GM06990 (cell line): ENCODE results near the gene HTR6.

Source experiments
- DNase-seq: peaks from one replicate; pipeline ENCODE4 v3.0.0-alpha.2; 2011; ENCODE audit not compliant: insufficient read length; ENCODE audit errors: extremely low read depth
- H3K27me3 ChIP-seq: replicated peaks from 2 replicates; pipeline ENCODE4 v1.6.0; 2011; ENCODE audit warnings: low read length; ENCODE audit not compliant: control insufficient read depth, insufficient read depth
- H3K36me3 ChIP-seq: 2 replicates; pipeline ENCODE4 v1.5.1; 2011; ENCODE audit warnings: low read length; ENCODE audit not compliant: control insufficient read depth, insufficient read depth
- H3K4me3 ChIP-seq: replicated peaks from 2 replicates; pipeline ENCODE4 v1.5.1; 2011; ENCODE audit warnings: low read depth, mild to moderate bottlenecking, control low read depth, low read length
- TF ChIP-seq, protein P1 (sequence below): IDR thresholded peaks from 2 replicates; pipeline ENCODE4 v1.5.1; 2011; ENCODE audit warnings: low read length, control low read depth, mild to moderate bottlenecking, inconsistent platforms; ENCODE audit not compliant: insufficient read depth, poor library complexity, severe bottlenecking

Gene HTR6

GRCh38 chr1:19672237-19672636, 7.6 kb downstream of the HTR6 start:
- Histone ChIP-seq H3K4me3 (no peak overlapping the region), H3K36me3 (no peaks in the 10 kb centered on the region), H3K27me3 (no peaks in the 10 kb centered on the region; the same call in none of the 2 replicates)
- no peak for DNase-seq
- TF ChIP-seq, protein P1, sequence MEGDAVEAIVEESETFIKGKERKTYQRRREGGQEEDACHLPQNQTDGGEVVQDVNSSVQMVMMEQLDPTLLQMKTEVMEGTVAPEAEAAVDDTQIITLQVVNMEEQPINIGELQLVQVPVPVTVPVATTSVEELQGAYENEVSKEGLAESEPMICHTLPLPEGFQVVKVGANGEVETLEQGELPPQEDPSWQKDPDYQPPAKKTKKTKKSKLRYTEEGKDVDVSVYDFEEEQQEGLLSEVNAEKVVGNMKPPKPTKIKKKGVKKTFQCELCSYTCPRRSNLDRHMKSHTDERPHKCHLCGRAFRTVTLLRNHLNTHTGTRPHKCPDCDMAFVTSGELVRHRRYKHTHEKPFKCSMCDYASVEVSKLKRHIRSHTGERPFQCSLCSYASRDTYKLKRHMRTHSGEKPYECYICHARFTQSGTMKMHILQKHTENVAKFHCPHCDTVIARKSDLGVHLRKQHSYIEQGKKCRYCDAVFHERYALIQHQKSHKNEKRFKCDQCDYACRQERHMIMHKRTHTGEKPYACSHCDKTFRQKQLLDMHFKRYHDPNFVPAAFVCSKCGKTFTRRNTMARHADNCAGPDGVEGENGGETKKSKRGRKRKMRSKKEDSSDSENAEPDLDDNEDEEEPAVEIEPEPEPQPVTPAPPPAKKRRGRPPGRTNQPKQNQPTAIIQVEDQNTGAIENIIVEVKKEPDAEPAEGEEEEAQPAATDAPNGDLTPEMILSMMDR = no peak

DNA sequence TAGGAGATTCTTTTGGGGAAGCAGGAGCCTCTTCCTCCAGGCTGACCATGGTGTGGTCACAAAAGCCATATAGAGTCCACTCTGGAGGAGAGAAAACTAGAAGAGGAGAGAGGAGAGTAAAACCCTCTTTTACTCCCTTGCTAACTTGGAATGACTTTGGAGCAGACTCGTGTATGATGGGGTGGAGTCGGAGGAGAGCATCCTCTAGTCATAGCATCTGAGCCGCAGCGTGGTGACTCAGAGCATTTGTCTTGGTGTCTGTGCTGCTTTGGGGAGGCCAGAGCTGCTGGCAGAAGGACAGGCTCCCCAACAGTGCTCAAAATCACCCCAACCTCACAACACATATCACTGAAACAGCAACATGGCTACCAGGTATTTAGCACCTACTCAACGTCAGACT, 11.1 kb downstream of the HTR6 start:
- H3K27me3 ChIP-seq = no peaks in the 10 kb centered on the region; the same call in 1 of the 2 replicates
- TF ChIP-seq, protein P1 = no peak

DNA sequence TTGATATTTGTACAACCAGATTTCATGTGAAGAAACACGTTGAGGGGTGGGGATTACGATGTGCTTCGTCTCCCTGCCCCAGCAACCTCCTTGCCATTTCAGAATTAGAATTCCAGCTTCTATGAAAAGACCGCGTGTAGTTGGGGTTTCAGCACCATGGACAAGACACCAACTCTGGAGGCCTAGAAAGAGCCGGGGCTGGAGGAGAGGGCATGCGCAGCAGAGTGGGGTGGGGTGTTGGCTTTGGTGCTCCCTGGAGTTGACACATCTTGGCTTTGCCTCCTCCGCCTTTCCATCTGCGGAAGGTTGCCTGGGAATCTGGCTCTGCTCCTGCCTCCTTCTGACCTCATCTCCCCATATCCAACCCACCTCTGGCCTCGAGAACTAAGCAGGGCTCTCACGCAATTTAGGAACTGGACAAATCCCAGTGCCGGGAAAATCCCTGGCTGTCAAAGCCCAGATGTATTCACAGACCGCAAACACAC, 11.8 kb downstream of the HTR6 start:
- TF ChIP-seq, protein P1 = no peak
- H3K27me3 ChIP-seq = no peaks in the 10 kb centered on the region; the same call in 1 of the 2 replicates
- no peaks in the 10 kb centered on the region for H3K36me3 ChIP-seq
- DNase-seq = no peak
- H3K4me3 ChIP-seq = no peak overlapping the region

More for the DNA sequence above, 11.1 kb downstream of the HTR6 start:
- no peaks in the 10 kb centered on the region for H3K36me3 ChIP-seq
- no peak overlapping the region for H3K4me3 ChIP-seq
- no peak for DNase-seq

- TF ChIP-seq, protein P1 = no peak
- no peak overlapping the region for H3K4me3 ChIP-seq
- H3K36me3 ChIP-seq = no peaks in the 10 kb centered on the region
- DNase-seq = no peak
- no peaks in the 10 kb centered on the region; the same call in 1 of the 2 replicates for H3K27me3 ChIP-seq
Observed at GRCh38 chr1:19678493-19678892, 13.8 kb downstream of the HTR6 start.

- TF ChIP-seq, protein P1 = no peak
- DNase-seq = no peak
- Histone ChIP-seq H3K36me3 (no peaks in the 10 kb centered on the region), H3K27me3 (no peaks in the 10 kb centered on the region; the same call in 1 of the 2 replicates), H3K4me3 (no peak overlapping the region)
Observed at GRCh38 chr1:19678931-19679453, 14.3 kb downstream of the HTR6 start.

DNA sequence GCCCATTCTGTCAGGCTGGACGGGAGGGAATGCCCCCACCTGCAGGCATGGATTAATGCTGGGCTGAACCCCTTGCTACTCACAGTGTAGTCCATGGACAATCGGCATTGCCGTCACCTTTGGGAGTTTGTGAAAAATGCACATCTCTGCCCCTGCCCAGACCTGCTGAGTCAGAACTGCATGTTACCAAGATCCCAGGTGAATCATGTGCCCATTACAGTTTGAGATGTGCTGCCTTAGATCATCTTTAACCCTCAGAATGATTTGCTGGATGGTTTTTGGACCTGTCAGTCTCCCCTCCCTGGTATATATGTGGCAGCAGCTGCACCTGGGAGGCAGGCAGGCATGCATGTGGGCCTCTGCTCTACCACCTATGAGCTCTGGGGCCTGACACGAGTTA, 15.0 kb downstream of the HTR6 start:
- no peaks in the 10 kb centered on the region; the same call in 1 of the 2 replicates for H3K27me3 ChIP-seq
- DNase-seq = no peak
- TF ChIP-seq, protein P1 = no peak
- H3K36me3 ChIP-seq = no peaks in the 10 kb centered on the region
- H3K4me3 ChIP-seq = no peak overlapping the region
